HCT116 (cell line): ENCODE measurements around the gene COL9A3. TPM values are rescaled to one million over a fixed set of nuclear protein-coding genes. Genes with fewer than 3 reads are reported as not detected.

Experiments
- ATAC-seq: fragments of 200-7000 bp; cut with Tn5 transposase; 2 replicates; pipeline ENCODE4 v1.9.1; 2020; ENCODE audit warnings: mild to moderate bottlenecking, moderate library complexity
- BruUV-seq: library from RNA; stranded (reverse); fragments of 400-500 nt; replicated peaks from 2 replicates; lab custom pipeline; 2021; lab: Mats Ljungman, UMichigan
- CTCF ChIA-PET: fragments of 300-600 bp; sonication (Branson Sonifier 250); formaldehyde crosslinking; loops from one replicate; lab custom pipeline; 2021; ENCODE audit warnings: antibody characterized with exemption; lab: Charles Lee
- POLR2A ChIA-PET: fragments of 300-600, 350-600 bp; sonication (Branson Sonifier 250); formaldehyde crosslinking; loops from one replicate; lab custom pipeline; 2021; ENCODE audit warnings: antibody characterized with exemption; lab: Charles Lee
- RAD21 ChIA-PET, 2 experiments: fragments of 300-600 bp; sonication (Branson Sonifier 250); formaldehyde crosslinking; loops; one replicate each; lab custom pipeline; 2023; ENCODE audit warnings: low total read pairs in 2 of 2; ENCODE audit not compliant: uncharacterized antibody in 2 of 2, unreplicated experiment in 2 of 2, low non-redundant PET in 1 of 2; lab: Charles Lee
- DNase-seq: peaks from one replicate; pipeline ENCODE4 v3.0.0-alpha.2; 2010; ENCODE audit warnings: low read depth, low spot score
- H2AFZ ChIP-seq: fragments of 200-600 bp; shearing (Covaris generic), sonication (generic); 2 replicates; pipeline ENCODE4 v1.6.1; 2017; ENCODE audit warnings: low read depth, mixed run types, mixed read lengths, antibody characterized with exemption, low read length; ENCODE audit not compliant: poor library complexity, severe bottlenecking
- H3K27ac ChIP-seq: 2 replicates; pipeline ENCODE4 v1.5.1; 2012; ENCODE audit warnings: low read depth, low read length
- H3K27me3 ChIP-seq: fragments of 200-600 bp; sonication (generic); 2 replicates; pipeline ENCODE4 v1.6.1; 2016; ENCODE audit warnings: mixed run types, low read length, mixed read lengths; ENCODE audit not compliant: insufficient read depth
- H3K36me3 ChIP-seq, 2 experiments: fragments of 200-500 bp in 1 of 2; fragments of 200-600 bp in 1 of 2; sonication (Bioruptor generic) in 1 of 2; sonication (generic) in 1 of 2; 2 replicates each; pipeline versions ENCODE4 v1.5.1 to v1.6.1; 2014 to 2016; ENCODE audit warnings: low read length in 2 of 2, inconsistent platforms in 1 of 2, mixed read lengths in 1 of 2, mixed run types in 1 of 2; ENCODE audit not compliant: insufficient read depth in 2 of 2, control insufficient read depth in 1 of 2
- H3K4me1 ChIP-seq, 2 experiments: fragments of 200-600 bp in 1 of 2; sonication (generic) in 1 of 2; 2 replicates each; pipeline versions ENCODE4 v1.5.1 to v1.6.1; 2012 to 2017; ENCODE audit warnings: low read length in 2 of 2, inconsistent platforms in 1 of 2, mild to moderate bottlenecking in 1 of 2, mixed read lengths in 1 of 2, mixed run types in 1 of 2, moderate library complexity in 1 of 2; ENCODE audit not compliant: insufficient read depth in 2 of 2, control insufficient read depth in 1 of 2
- H3K4me2 ChIP-seq: fragments of 200-600 bp; sonication (generic); 2 replicates; pipeline ENCODE4 v1.6.1; 2017; ENCODE audit warnings: mixed run types, low read length, mixed read lengths
- H3K4me3 ChIP-seq, 2 experiments: fragments of 200-600 bp in 1 of 2; sonication (generic) in 1 of 2; replicated peaks in 1 of 2; 2 replicates each; pipeline ENCODE4 v1.5.1; 2011 to 2016; ENCODE audit warnings: low read length in 2 of 2, control low read depth in 1 of 2, low read depth in 1 of 2, mild to moderate bottlenecking in 1 of 2, mixed read lengths in 1 of 2, mixed run types in 1 of 2
- H3K79me2 ChIP-seq: fragments of 200-600 bp; sonication (generic); 2 replicates; pipeline ENCODE4 v1.6.1; 2017; ENCODE audit warnings: mild to moderate bottlenecking, mixed run types, low read length, moderate library complexity, mixed read lengths; ENCODE audit not compliant: insufficient read depth
- H3K9ac ChIP-seq: fragments of 200-600 bp; sonication (generic); 2 replicates; pipeline ENCODE4 v1.6.1; 2016; ENCODE audit warnings: low read length, mixed read lengths
- H3K9me2 ChIP-seq: fragments of 200-600 bp; sonication (generic), shearing (Covaris generic); 2 replicates; pipeline ENCODE4 v1.6.1; 2017; ENCODE audit warnings: mixed run types, mild to moderate bottlenecking, moderate library complexity; ENCODE audit not compliant: insufficient read depth
- H3K9me3 ChIP-seq, 2 experiments: fragments of 200-500 bp in 1 of 2; fragments of 200-600 bp in 1 of 2; sonication (Bioruptor generic) in 1 of 2; sonication (generic) in 1 of 2; 2 replicates each; pipeline ENCODE4 v1.6.1; 2014 to 2017; ENCODE audit warnings: low read length in 2 of 2, mixed read lengths in 2 of 2, inconsistent platforms in 1 of 2, low read depth in 1 of 2, mild to moderate bottlenecking in 1 of 2, mixed run types in 1 of 2, moderate library complexity in 1 of 2; ENCODE audit not compliant: control insufficient read depth in 1 of 2, insufficient read depth in 1 of 2
- H4K20me1 ChIP-seq: fragments of 200-600 bp; sonication (generic), shearing (Covaris generic); 2 replicates; pipeline ENCODE4 v1.6.1; 2017; ENCODE audit warnings: mixed run types, mild to moderate bottlenecking, moderate library complexity; ENCODE audit not compliant: insufficient read depth
- ATF3 ChIP-seq: IDR thresholded peaks from 2 replicates; pipeline ENCODE4 v1.6.1; 2012
- CEBPB ChIP-seq: IDR thresholded peaks from 2 replicates; pipeline ENCODE4 v1.6.1; 2012; ENCODE audit warnings: low read depth
- EGR1 ChIP-seq: IDR thresholded peaks from 2 replicates; pipeline ENCODE4 v1.6.1; 2012; ENCODE audit warnings: low read depth
- EZH2phosphoT487 ChIP-seq: fragments of 200-600 bp; IDR thresholded peaks from 2 replicates; pipeline ENCODE4 v1.6.1; 2018; ENCODE audit warnings: antibody characterized with exemption, borderline replicate concordance
- MAX ChIP-seq: IDR thresholded peaks from 2 replicates; pipeline ENCODE4 v1.6.1; 2012
- REST ChIP-seq: IDR thresholded peaks from 2 replicates; pipeline ENCODE4 v1.6.1; 2012; ENCODE audit warnings: low read depth
- SIN3A ChIP-seq: IDR thresholded peaks from 2 replicates; pipeline ENCODE4 v1.6.1; 2012; ENCODE audit warnings: low read depth
- SP1 ChIP-seq: IDR thresholded peaks from 2 replicates; pipeline ENCODE4 v1.6.1; 2012; ENCODE audit warnings: low read depth
- TCF7L2 ChIP-seq: IDR thresholded peaks from 2 replicates; pipeline ENCODE4 v1.7.0; 2011; ENCODE audit warnings: borderline replicate concordance, inconsistent platforms; ENCODE audit not compliant: insufficient read depth, insufficient read length; ENCODE audit errors: extremely low read depth
- ZBTB33 ChIP-seq: IDR thresholded peaks from 2 replicates; pipeline ENCODE4 v1.6.1; 2011; ENCODE audit warnings: mild to moderate bottlenecking, low read length, moderate library complexity; ENCODE audit not compliant: insufficient replicate concordance; ENCODE audit errors: extremely low read depth
- ZFX ChIP-seq: fragments of 450-650 bp; IDR thresholded peaks from 2 replicates; pipeline ENCODE4 v1.6.1; 2017
- intact Hi-C: fragments of 100-400 bp; cut with micrococcal nuclease; formaldehyde crosslinking; loops from 2 replicates; pipeline ENCODE4 v1.10.0; 2022
- total RNA-seq: library from RNA; stranded (reverse); gene quantifications from one replicate; pipeline ENCODE4 v1.2.1, GENCODE V29; 2021; ENCODE audit not compliant: unreplicated experiment

Gene COL9A3
- total RNA-seq, 1 experiment from 2014 or later, result 29.7 TPM

GRCh38 chr20:62771396-62772102 lies 45.3 kb upstream of the COL9A3 start:
- DNase-seq, result no peak
- Histone ChIP-seq H3K9ac (no peak overlapping the region), H3K4me2 (no peak overlapping the region), H3K36me3 (no peaks in the 10 kb centered on the region), H3K9me3 (no peaks in the 10 kb centered on the region), H4K20me1 (no peaks in the 10 kb centered on the region), H3K79me2 (peaks cover 5% of the 10 kb centered on the region; the same call in 1 of the 2 replicates), H3K27ac (no peak overlapping the region), H3K27me3 (no peaks in the 10 kb centered on the region), H2AFZ (no peak overlapping the region), H3K4me3 (no peak overlapping the region), H3K9me2 (no peaks in the 10 kb centered on the region), H3K4me1 (peaks cover 16 to 46% of the 10 kb centered on the region in 2 experiments; a peak in 3 of 4 replicates)
- intact Hi-C loops, result no loop called here
- CTCF ChIA-PET, result no interaction called here
- RAD21 ChIA-PET, result no interaction called here
- TF ChIP-seq ATF3 (no peak), ZFX (no peak), EZH2phosphoT487 (no peak)
- BruUV-seq, result no TSS peak
- ATAC-seq, result no peak
- POLR2A ChIA-PET, result no interaction called here

GRCh38 chr20:62772103-62772611 lies 44.7 kb upstream of the COL9A3 start:
- CTCF ChIA-PET, result interaction anchor here (1.8 kb wide), 1 partner anchor 19 kb away, joined by 6 read pairs; no protein-coding TSS in a partner anchor
- BruUV-seq, result no TSS peak
- Histone ChIP-seq H2AFZ (no peak overlapping the region), H3K79me2 (peaks cover 6% of the 10 kb centered on the region; the same call in 1 of the 2 replicates), H3K4me3 (no peak overlapping the region), H3K4me1 (peaks cover 10 to 45% of the 10 kb centered on the region in 2 experiments; a peak in 3 of 4 replicates), H3K9me2 (no peaks in the 10 kb centered on the region), H3K36me3 (no peaks in the 10 kb centered on the region), H3K9me3 (no peaks in the 10 kb centered on the region), H4K20me1 (no peaks in the 10 kb centered on the region), H3K27me3 (no peaks in the 10 kb centered on the region), H3K9ac (no peak overlapping the region), H3K27ac (no peak overlapping the region), H3K4me2 (no peak overlapping the region)
- no peak for ATAC-seq
- DNase-seq, result no peak
- POLR2A ChIA-PET, result no interaction called here
- RAD21 ChIA-PET, result no interaction called here
- no peak for TF ChIP-seq ZBTB33
- TF ChIP-seq TCF7L2, result no peak
- no peak for TF ChIP-seq ATF3
- TF ChIP-seq SP1, result no peak
- TF ChIP-seq SIN3A, result no peak
- no peak for TF ChIP-seq CEBPB
- no peak for TF ChIP-seq MAX
- no peak for TF ChIP-seq REST
- no peak for TF ChIP-seq EGR1
- intact Hi-C loops, result no loop called here
